Vagina (tissue), 2 donors: ENCODE data around the gene CEP250.

Experiments used
- POLR2A ChIP-seq, 2 donors: fragments of 450-650 bp; IDR thresholded peaks; one replicate each; pipeline ENCODE4 v1.6.1; 2017; ENCODE audit warnings: antibody characterized with exemption in 2 of 2, mild to moderate bottlenecking in 2 of 2, moderate library complexity in 2 of 2
- TF ChIP-seq, protein P1 (sequence below), 3 experiments: fragments of 450-650 bp in 2 of 3; fragments of 200-600 bp in 1 of 3; sonication (generic) in 1 of 3; IDR thresholded peaks; one replicate each; pipeline ENCODE4 v1.5.1; 2017 to 2019; ENCODE audit warnings: antibody characterized with exemption in 3 of 3, mild to moderate bottlenecking in 2 of 3, moderate library complexity in 2 of 3

- TF ChIP-seq, protein P1, sequence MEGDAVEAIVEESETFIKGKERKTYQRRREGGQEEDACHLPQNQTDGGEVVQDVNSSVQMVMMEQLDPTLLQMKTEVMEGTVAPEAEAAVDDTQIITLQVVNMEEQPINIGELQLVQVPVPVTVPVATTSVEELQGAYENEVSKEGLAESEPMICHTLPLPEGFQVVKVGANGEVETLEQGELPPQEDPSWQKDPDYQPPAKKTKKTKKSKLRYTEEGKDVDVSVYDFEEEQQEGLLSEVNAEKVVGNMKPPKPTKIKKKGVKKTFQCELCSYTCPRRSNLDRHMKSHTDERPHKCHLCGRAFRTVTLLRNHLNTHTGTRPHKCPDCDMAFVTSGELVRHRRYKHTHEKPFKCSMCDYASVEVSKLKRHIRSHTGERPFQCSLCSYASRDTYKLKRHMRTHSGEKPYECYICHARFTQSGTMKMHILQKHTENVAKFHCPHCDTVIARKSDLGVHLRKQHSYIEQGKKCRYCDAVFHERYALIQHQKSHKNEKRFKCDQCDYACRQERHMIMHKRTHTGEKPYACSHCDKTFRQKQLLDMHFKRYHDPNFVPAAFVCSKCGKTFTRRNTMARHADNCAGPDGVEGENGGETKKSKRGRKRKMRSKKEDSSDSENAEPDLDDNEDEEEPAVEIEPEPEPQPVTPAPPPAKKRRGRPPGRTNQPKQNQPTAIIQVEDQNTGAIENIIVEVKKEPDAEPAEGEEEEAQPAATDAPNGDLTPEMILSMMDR (IDR thresholded peaks at IDR 0.05): no peak
- no peak for TF ChIP-seq POLR2A (IDR thresholded peaks at IDR 0.05)
These were observed 10.6 kb downstream of the CEP250 start for GRCh38 chr20:35465976-35466375.
